ENCODE measurements around the gene CGA.
A peak's percentile ranks its signal among the peaks of the same experiment; 100 is the strongest.
"Not testable (repeated sequence)": the region's sequence is repeated elsewhere in the genome, so short reads cannot be mapped to it uniquely, and the experiment has no call there.

CGA gene

GRCh38 chr6:87095087-87095509 lies at the start of gene CGA:
TSS of gene CGA (minus strand) at chr6:87095106. CDS start at chr6:87088200, 6,906 bp downstream.
- no peak for DNase-seq (ENCODE audit: low read depth)

GRCh38 chr6:87139927-87140326 lies 45.0 kb upstream of the CGA start:
- DNase-seq (ENCODE audit: low read depth) = not testable (repeated sequence)

- DNase-seq (ENCODE audit: low read depth) = peak; percentile 19
Observed at GRCh38 chr6:87139236-87139635, 44.3 kb upstream of the CGA start.

DNA sequence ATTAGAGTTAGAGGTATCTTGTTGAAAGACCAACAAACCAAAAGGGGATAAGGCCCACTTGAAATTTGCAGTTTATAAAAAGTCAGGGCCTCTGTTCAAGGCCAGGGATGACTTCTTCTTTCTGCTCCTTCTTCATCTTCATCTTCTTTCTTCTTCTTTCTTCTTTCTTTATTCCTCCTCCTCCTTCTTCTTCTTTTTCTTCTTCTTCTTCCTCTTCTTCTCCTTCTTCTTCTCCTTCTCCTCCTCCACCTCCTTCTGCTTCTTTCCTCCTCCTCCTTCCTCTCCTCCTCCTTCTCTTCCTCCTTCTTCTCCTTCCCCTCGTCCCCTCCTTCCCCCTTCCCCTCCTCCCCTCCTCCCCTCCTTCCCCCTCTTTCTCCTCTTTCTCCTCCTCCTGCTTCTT lies 42.1 kb upstream of the CGA start:
- DNase-seq (ENCODE audit: low read depth) = no peak

GRCh38 chr6:87127737-87128136 lies 32.8 kb upstream of the CGA start:
- DNase-seq (ENCODE audit: low read depth) = no peak

GRCh38 chr6:87126501-87126900 lies 31.6 kb upstream of the CGA start:
- DNase-seq (ENCODE audit: low read depth) = no peak

DNA sequence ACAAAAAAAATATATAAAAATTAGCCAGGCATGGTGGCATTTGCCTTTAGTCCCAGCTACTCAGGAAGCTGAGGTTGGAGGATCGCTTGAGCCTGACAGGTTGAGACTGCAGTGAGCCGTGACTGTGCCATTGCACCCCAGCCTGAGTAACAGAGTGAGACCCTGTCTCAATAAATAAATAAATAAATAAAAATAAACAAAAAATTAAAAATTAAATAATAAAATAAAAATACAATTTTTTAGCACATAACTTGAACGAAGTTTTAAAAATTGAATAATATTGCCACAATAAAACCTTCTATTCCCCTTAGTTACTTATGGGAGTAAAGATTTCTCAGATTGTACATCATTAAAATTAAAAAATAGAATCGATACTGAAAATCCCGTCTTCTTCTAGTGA lies 29.2 kb upstream of the CGA start:
- no peak for DNase-seq (ENCODE audit: low read depth)

DNA sequence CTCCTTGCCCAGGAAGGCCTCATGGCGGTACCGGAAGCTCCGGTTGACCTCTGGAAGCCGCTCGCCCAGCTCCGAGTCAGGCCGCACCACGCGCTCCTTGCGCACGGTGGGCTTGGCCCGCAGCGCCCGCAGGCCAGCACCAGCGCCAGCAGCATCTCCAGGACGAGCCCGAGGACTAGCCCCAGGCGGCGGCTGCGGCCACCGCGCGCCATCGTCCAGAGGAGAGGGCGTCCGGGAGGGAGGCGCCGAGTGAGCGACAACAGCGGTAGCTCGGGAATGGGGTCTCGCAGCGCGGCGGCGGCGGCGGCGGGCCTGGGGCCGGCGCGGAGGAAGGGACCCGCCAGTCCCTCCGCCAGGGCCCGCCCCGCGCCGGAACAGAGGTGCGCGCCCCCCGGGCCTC lies 27.6 kb upstream of the CGA start:
- no peak for DNase-seq (ENCODE audit: low read depth)

DNA sequence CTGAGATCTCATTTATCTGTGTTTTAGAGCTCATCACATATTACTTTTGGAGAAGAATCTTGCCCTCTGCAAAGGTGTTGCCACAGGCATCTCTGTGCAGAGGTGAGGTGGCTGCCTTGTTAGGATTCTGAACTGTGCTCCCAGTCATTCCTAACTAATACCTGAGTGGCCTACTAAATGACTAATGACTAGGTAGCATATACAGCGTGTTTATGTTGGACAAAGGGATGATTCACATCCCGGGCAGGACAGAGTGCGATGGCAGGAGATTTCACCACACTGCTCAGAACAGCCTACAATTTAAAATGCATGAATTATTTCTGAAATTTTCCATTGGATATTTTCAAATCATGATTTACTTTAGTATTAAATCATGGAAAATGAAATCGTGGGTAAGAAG lies 23.1 kb upstream of the CGA start:
- DNase-seq (ENCODE audit: low read depth) = no peak

DNA sequence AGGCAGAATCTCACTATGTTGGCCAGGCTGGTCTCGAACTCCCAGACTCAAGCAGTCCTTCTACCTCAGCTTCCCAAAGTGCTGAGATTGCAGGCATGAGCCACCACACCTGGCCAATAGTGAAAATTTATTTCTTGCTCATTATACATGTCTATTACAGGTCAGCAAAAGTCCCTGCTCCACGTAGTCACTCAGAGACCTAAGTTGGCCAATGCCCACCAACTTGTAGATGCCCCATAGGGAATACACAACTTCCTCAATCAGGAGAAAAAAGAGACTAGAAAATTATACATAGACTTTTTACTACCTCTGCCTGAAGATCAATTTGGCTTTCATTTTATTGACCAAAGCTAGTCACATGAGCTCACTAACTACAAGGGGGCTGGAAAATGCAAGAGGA lies 22.0 kb upstream of the CGA start:
- no peak for DNase-seq (ENCODE audit: low read depth)

DNA sequence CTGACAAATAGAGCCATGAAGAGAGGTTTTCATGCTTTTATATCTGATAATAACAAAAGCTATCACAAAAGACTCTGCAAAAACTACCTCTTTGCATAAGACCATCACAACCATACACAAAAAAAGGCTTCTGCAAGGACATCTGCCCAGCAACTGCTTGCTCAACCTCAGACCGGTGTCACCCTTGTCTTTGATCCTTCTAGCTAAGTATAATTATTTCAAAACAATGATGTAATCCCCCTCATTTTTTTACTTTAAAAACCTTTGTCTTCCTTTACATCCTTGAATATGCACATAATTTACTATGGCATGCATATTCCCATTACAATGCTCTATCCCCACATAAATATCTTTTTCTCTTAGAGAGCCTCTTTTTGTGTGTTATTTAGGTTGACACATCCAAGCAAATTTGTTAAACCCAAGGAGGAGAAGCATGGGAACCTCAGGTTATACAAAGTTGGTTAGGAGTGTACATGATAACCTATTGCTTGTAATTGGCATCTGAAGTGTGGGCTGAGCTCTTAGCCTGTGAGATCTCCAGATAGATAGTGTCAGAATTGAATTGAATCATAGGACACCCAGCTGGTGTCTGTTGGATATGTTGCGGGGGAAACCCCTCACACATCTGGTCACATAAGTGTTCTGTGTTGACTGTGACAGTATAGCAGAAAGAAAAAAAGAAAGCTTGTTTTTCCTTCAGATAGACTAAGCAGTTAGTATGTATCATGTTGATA lies 20.7 kb upstream of the CGA start:
- no peak for DNase-seq (ENCODE audit: low read depth)

GRCh38 chr6:87110636-87111035 lies 15.7 kb upstream of the CGA start:
- no peak for DNase-seq (ENCODE audit: low read depth)

DNA sequence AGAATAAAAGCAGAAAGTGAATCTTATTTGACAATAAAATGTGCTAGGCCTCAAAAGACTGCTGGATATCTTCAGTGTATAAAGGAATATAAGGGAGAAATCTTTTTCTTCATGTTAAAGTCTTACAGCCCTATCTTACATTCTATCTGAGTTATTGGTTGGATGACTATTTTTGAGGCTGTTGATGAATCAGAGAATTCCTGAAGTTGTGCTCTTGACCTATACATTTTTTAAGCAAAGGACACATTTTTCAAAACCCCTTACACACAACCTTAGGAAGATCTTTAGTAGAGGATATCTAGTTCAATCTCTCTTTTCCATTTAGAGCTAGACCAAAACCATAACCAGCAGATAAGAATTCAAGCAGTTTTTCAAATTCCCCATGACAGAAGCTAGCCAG lies 10.9 kb upstream of the CGA start:
- DNase-seq (ENCODE audit: low read depth) = peak; percentile 38

- DNase-seq (ENCODE audit: low read depth) = no peak
Observed at GRCh38 chr6:87104667-87105066, 9.8 kb upstream of the CGA start.

GRCh38 chr6:87103977-87104601 lies 9.2 kb upstream of the CGA start:
- DNase-seq (ENCODE audit: low read depth) = no peak

- no peak for DNase-seq (ENCODE audit: low read depth)
Observed at GRCh38 chr6:87102151-87102621, 7.3 kb upstream of the CGA start.

DNA sequence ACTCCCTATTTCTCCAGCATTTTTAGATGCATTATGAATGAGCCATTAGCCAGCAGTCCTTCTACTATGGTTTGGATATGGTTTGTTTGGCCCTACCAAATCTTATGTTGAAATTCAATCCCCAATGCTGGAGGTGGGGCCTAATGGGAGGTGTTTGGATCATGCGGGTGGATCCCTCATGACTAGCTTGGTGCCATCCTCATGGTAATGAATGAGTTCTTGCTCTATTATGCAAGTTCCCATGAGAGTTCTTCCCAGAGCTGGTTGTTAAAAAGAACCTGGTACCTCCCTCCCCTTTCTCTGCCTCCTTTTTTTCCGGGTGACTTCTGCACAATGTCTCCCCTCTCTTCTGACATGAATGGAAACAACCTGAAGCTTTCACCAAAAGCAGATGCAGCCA lies 6.2 kb upstream of the CGA start:
- no peak for DNase-seq (ENCODE audit: low read depth)

- no peak for DNase-seq (ENCODE audit: low read depth)
Observed at GRCh38 chr6:87100216-87100615, 5.3 kb upstream of the CGA start.

DNA sequence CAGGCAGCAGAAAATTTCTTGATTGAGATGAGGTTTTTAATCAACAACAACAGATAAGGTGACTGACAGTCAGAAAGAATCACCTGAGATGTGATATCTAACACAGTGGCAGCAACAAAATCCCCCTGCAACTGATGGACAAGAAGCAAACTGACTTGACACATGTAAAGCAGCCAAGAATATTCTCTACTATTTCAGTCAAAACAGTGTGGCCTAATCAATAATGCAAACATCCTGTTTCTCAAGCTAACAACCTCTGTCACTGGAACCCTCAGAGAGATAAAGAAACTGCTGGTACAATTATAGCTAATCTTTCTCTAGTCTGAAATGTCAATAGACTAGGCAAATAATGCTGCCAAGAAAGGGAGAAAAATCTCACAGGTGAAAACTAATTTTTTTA lies 4.6 kb upstream of the CGA start:
- DNase-seq (ENCODE audit: low read depth) = no peak

- no peak for DNase-seq (ENCODE audit: low read depth)
Observed at GRCh38 chr6:87094576-87094975, 330 bp downstream of the CGA start.

GRCh38 chr6:87093651-87094050 lies 1.3 kb downstream of the CGA start:
- DNase-seq (ENCODE audit: low read depth) = peak; percentile 31

DNA sequence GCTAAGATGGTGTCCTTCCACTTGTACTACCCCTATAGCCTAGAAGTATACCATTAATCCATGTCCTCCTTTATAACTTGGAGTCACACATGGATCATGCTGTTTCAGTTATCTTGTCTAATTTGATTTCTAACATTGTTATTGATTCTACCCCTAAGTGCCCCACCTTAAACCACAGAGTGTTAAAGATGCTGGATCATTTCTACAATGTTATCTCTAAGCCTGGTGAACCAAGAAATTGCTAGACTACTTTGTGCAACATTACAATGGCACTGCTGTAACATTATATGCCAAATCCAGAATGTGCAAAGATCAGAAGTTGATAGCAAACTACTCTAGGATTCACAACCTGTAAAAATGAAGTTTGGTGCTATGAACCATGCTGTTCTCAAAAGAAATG lies 1.7 kb downstream of the CGA start:
- no peak for DNase-seq (ENCODE audit: low read depth)

DNA sequence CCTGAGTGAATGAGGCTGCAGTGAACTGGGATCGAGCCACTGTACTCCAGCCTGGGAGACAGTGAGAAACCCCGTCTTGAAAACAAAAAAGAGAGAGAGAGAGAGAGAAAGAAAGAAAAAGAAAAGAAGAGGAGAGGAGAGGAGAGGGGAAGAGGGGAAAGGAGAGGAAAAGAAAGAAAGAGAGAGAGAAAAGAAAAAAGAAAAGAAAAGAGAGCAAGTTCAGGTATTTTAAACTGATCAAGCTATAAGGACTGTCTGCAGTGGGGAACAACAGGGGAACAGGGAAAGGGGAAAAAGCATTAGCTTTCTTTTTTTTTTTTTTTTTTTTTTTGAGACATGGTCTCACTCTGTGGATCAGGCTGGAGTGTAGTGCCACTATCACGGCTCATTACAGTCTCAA lies 2.5 kb downstream of the CGA start:
- DNase-seq (ENCODE audit: low read depth) = no peak

DNA sequence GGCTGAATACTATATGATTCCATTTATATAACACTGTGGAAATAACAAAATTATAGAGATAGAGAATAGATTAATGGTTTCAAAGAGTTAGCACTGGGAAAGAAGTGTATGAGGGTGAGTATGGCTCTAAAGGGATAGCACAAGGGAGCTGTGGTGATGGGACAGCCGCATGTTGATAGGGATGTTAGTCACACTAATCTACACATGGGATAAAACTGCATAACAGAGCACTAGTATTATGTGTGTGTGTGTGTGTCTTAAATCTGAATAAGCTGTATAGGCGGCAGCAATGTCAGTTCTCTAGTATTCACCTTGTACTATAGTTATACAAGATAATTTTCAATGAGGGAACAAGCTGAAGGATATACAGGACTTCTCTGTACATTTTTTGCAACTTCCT lies 5.8 kb downstream of the CGA start:
- DNase-seq (ENCODE audit: low read depth) = no peak

All from HS-5 (cell line).